ENCODE measurements around the gene LTK. TPM values are rescaled to one million over a fixed set of nuclear protein-coding genes. Genes with fewer than 3 reads are reported as not detected.

Gene LTK
- total and polyA plus RNA-seq, 10 donors: 0.93 to 7.0 (median 4.5) TPM

DNA sequence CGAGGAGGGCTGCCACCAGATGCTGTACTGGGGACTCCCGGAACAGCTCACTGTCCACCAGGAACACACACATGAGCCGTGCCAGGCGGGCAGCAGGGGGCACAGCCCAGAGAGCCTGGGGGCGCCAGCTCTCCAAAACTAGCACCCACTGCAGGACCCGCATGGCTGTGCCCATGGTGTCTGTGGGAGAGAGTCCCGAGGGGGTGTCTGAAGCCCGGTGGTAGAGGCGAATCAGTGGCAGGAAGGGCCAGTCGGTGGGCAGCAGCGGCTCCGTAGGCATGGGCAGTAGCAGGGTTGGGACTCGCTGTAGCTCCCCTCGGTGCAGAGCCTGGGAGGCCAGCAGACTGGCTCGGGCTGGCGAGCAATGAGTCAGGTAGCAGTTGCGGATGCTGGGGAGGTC lies 7.0 kb upstream of the LTK start:
- Histone ChIP-seq H3K27me3 (replicated peaks in 1 of 7) (no peaks in the 10 kb centered on the region), H3K36me3 (peaks cover 0 to 70% (median 12%) of the 10 kb centered on the region in 6 donors), H3K4me1 (peaks cover 0 to 16% (median 2%) of the 10 kb centered on the region in 6 donors), H3K4me3 (no peak overlapping the region), H3K27ac (no peak overlapping the region), H3K9me3 (no peaks in the 10 kb centered on the region)
- intact Hi-C loops (cut with DNase I; ENCODE audit: low total_unique reads): no loop called here
- no peak for DNase-seq
- TF ChIP-seq, protein P1, sequence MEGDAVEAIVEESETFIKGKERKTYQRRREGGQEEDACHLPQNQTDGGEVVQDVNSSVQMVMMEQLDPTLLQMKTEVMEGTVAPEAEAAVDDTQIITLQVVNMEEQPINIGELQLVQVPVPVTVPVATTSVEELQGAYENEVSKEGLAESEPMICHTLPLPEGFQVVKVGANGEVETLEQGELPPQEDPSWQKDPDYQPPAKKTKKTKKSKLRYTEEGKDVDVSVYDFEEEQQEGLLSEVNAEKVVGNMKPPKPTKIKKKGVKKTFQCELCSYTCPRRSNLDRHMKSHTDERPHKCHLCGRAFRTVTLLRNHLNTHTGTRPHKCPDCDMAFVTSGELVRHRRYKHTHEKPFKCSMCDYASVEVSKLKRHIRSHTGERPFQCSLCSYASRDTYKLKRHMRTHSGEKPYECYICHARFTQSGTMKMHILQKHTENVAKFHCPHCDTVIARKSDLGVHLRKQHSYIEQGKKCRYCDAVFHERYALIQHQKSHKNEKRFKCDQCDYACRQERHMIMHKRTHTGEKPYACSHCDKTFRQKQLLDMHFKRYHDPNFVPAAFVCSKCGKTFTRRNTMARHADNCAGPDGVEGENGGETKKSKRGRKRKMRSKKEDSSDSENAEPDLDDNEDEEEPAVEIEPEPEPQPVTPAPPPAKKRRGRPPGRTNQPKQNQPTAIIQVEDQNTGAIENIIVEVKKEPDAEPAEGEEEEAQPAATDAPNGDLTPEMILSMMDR (IDR thresholded peaks at IDR 0.05 in 8 of 11, conservative IDR thresholded peaks at IDR 0.05 in 3 of 11): no peak
- TF ChIP-seq POLR2AphosphoS5 (IDR thresholded peaks at IDR 0.05): no peak
- TF ChIP-seq POLR2A (IDR thresholded peaks at IDR 0.05): no peak
- WGBS, 5 donors: 96 to 98% (median 96%) methylated on average over 16 to 17 of the region's 17 CpGs

DNA sequence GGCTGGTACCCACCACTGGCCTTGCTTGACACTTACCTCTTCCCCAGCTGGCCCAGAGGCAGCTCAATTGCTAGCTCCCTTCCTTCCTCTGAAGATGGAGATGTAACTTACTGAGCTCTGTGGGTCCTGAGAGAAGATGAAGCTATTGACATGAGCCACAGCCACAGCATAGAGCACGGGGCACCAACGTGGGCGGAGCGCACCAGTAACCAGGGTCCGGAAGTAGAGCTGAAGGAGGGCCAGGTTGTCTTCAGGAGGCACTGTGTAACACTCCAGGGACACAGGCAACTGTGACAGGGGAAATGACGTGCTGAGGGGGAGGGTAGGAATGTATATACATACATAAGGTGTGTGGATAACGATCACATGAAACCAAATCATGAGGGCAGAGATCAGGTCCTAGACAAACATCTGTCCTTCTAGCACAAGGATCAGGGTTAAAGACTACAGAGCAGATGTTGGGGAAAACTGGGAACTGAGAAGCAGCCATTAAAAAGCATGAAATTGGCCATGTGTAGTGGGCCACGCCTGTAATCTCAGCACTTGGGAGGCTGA lies 4.3 kb upstream of the LTK start:
- WGBS, 5 donors: 93 to 97% (median 94%) methylated on average over 8 of the region's 8 CpGs
- intact Hi-C loops (cut with DNase I; ENCODE audit: low total_unique reads): no loop called here
- Histone ChIP-seq H3K27ac (no peak overlapping the region), H3K36me3 (peaks cover 0 to 48% (median 4%) of the 10 kb centered on the region in 6 donors), H3K4me3 (no peak overlapping the region), H3K4me1 (peaks cover 8 to 27% (median 15%) of the 10 kb centered on the region in 6 donors), H3K27me3 (replicated peaks in 1 of 7) (peaks cover 0 to 13% (median 9%) of the 10 kb centered on the region in 7 donors), H3K9me3 (no peaks in the 10 kb centered on the region)
- no peak for DNase-seq
- TF ChIP-seq, protein P1 (IDR thresholded peaks at IDR 0.05 in 8 of 11, conservative IDR thresholded peaks at IDR 0.05 in 3 of 11): no peak
- TF ChIP-seq POLR2AphosphoS5 (IDR thresholded peaks at IDR 0.05) (no peak), POLR2A (IDR thresholded peaks at IDR 0.05) (no peak)

DNA sequence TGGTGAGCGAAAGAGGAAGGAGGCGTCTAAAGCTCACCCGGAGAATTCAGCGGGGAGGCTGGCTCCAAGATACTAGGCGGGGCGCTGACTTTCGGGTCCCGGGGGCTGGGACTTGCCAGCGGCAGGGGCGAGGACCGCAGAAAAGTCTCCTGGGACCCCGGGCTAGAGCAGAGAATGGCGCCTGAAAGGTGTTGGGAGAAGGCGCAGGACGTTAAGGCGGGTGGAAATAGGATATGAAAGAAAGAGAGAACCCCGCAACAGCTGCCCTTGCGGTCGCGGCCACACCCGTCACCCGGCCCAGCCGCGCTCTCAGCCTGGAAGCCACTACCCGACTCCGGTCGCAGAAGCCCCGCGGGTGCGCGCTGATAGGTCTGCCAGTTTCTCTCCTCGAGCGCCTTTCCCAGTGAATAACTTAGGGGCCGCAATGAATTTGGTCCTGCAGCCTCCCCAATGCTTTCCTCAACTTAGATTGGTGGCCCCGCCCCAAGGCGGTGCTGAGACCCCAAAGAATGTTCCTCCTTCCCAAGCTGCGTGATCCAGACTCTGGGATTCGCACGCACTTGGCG lies 604 bp downstream of the LTK start:
- Histone ChIP-seq H3K27me3 (replicated peaks in 1 of 7) (peaks cover 9 to 45% (median 28%) of the 10 kb centered on the region in 7 donors), H3K4me1 (peaks cover 23 to 36% (median 28%) of the 10 kb centered on the region in 6 donors), H3K36me3 (peaks cover 0 to 16% (median 4%) of the 10 kb centered on the region in 6 donors), H3K9me3 (no peaks in the 10 kb centered on the region), H3K27ac (peak overlapping the region in 2 of 8 donors; percentile 9 to 37), H3K4me3 (peak overlapping the region; percentile 16 to 69 (median 42))
- 1 to 2% (median 1%) methylated on average over 25 to 40 of the region's 40 CpGs for WGBS, 5 donors
- peak; percentile 83 for DNase-seq
- TF ChIP-seq POLR2A (IDR thresholded peaks at IDR 0.05) (no peak), POLR2AphosphoS5 (IDR thresholded peaks at IDR 0.05) (no peak)
- TF ChIP-seq, protein P1 (IDR thresholded peaks at IDR 0.05 in 8 of 11, conservative IDR thresholded peaks at IDR 0.05 in 3 of 11): no peak
- intact Hi-C loops (cut with DNase I; ENCODE audit: low total_unique reads): no loop called here

DNA sequence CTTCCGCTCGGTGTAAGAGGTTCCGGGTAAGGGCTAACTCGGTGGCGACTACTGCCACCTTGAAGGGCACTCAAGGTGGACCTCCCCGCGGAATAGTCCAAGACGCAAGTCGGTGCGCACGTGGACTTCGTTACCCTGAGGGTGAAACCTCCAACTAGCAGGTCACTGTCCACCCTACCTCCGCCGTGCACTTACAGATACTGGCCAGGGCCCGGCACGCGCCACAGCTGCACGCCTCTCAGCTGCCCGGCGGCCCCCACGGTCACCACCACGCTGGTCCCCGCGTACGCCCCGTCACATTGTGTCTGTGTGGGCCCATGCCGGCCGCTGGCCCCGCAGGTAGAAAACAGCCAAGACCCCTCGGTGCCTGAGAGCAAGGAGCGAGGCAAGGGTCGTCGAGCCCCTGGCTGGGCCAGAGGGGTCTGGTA lies 1.1 kb downstream of the LTK start:
- no peaks in the 10 kb centered on the region for H3K9me3 ChIP-seq
- peaks cover 9 to 45% (median 28%) of the 10 kb centered on the region in 7 donors for H3K27me3 ChIP-seq (replicated peaks in 1 of 7)
- peaks cover 23 to 36% (median 28%) of the 10 kb centered on the region in 6 donors for H3K4me1 ChIP-seq
- H3K4me3 ChIP-seq: peak overlapping the region; percentile 16 to 69 (median 42)
- no peak for DNase-seq
- peaks cover 0 to 11% (median 2%) of the 10 kb centered on the region in 6 donors for H3K36me3 ChIP-seq
- H3K27ac ChIP-seq: no peak overlapping the region
- intact Hi-C loops (cut with DNase I; ENCODE audit: low total_unique reads): no loop called here
- TF ChIP-seq POLR2A (IDR thresholded peaks at IDR 0.05) (no peak), POLR2AphosphoS5 (IDR thresholded peaks at IDR 0.05) (no peak)
- TF ChIP-seq, protein P1 (IDR thresholded peaks at IDR 0.05 in 8 of 11, conservative IDR thresholded peaks at IDR 0.05 in 3 of 11): no peak
- WGBS, 5 donors: 7 to 16% (median 12%) methylated on average over 5 to 33 of the region's 33 CpGs

Measured in spleen (tissue), 11 donors.